ENCODE data around the gene ENGASE.

DNA sequence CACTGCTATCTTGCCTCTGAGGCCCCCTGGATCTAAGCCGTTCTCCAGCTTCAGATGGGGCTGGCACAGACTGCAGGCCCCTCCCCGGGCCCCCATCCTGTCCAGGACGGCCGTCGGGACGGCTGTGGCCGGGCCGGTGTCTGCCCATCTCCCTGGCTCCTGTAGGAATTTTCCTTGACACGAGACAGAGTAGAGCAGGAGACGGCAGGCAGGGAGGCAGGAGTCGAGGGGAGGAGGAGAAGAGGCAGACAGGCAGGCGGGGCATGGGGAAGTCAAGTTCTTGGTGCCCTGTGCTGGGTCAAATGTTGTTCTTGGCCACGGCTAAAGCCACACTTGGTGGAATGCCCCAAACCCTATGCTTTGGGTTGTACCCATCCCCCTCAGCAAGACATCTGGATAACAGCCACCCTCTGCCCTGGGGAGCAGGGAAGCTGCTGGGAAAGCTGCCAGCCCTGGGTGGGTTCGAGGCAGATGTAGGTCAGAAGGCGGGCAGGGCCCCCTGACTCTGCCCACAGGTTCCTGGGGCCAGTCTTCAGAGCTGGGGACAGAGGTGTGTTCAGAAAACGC, 46.6 kb upstream of the ENGASE start:
- TF ChIP-seq CTBP1 (IDR thresholded peaks at IDR 0.05; ENCODE audit: borderline replicate concordance) (no peak), ZNF384 (IDR thresholded peaks at IDR 0.05) (no peak)
